Tibial nerve (tissue), 3 donors: Measurements from ENCODE around the gene SPEM2.

Experiments
- POLR2A ChIP-seq, 2 donors: fragments of 450-650 bp; IDR thresholded peaks; one replicate each; pipeline ENCODE4 v1.6.1; 2017; ENCODE audit warnings: antibody characterized with exemption in 2 of 2, mild to moderate bottlenecking in 2 of 2, moderate library complexity in 2 of 2
- TF ChIP-seq, protein P1 (sequence below), 5 experiments: fragments of 200-600 bp in 3 of 5; fragments of 450-650 bp in 2 of 5; sonication (generic) in 3 of 5; IDR thresholded peaks; one replicate each; pipeline ENCODE4 v1.5.1; 2016 to 2019; ENCODE audit warnings: antibody characterized with exemption in 5 of 5, mild to moderate bottlenecking in 3 of 5, moderate library complexity in 2 of 5

GRCh38 chr17:7435676-7436555 lies 10.5 kb downstream of the SPEM2 start:
- TF ChIP-seq, protein P1, sequence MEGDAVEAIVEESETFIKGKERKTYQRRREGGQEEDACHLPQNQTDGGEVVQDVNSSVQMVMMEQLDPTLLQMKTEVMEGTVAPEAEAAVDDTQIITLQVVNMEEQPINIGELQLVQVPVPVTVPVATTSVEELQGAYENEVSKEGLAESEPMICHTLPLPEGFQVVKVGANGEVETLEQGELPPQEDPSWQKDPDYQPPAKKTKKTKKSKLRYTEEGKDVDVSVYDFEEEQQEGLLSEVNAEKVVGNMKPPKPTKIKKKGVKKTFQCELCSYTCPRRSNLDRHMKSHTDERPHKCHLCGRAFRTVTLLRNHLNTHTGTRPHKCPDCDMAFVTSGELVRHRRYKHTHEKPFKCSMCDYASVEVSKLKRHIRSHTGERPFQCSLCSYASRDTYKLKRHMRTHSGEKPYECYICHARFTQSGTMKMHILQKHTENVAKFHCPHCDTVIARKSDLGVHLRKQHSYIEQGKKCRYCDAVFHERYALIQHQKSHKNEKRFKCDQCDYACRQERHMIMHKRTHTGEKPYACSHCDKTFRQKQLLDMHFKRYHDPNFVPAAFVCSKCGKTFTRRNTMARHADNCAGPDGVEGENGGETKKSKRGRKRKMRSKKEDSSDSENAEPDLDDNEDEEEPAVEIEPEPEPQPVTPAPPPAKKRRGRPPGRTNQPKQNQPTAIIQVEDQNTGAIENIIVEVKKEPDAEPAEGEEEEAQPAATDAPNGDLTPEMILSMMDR (IDR thresholded peaks at IDR 0.05): no peak
- no peak for TF ChIP-seq POLR2A (IDR thresholded peaks at IDR 0.05)
